A549 (cell line): ENCODE data around the gene TSPAN16.

ENCODE experiments used
- POLR2A ChIP-seq: IDR thresholded peaks from 2 replicates; pipeline ENCODE4 v1.6.1; 2012; ENCODE audit warnings: mild to moderate bottlenecking, low read length
- RNF2 ChIP-seq: fragments of 200-600 bp; sonication (generic); IDR thresholded peaks from 2 replicates; pipeline ENCODE4 v1.6.1; 2016; ENCODE audit warnings: low read depth, mild to moderate bottlenecking, antibody characterized with exemption, moderate library complexity, borderline replicate concordance
- ZNF302 ChIP-seq: fragments of 250-450 bp; sonication (Bioruptor Pico); IDR thresholded peaks from 2 replicates; pipeline ENCODE4 v1.9.0; 2021; ENCODE audit warnings: inconsistent platforms, mild to moderate bottlenecking, moderate library complexity
- TF ChIP-seq, protein P1 (sequence below): fragments of 250-450 bp; sonication (Bioruptor Pico); IDR thresholded peaks from 2 replicates; pipeline ENCODE4 v1.5.0; 2020; ENCODE audit warnings: low read depth, mild to moderate bottlenecking, moderate library complexity
- TF ChIP-seq, protein P2 (sequence below): fragments of >200 bp; sonication (Bioruptor Twin); formaldehyde crosslinking; IDR thresholded peaks from 3 replicates; pipeline ENCODE4 v1.6.1; 2016
- TF ChIP-seq, protein P3 (sequence below): fragments of >200 bp; sonication (Bioruptor Twin); formaldehyde crosslinking; IDR thresholded peaks from 3 replicates; pipeline ENCODE4 v1.5.1; 2016
- TF ChIP-seq, protein P4 (sequence below): fragments of 450-650 bp; IDR thresholded peaks from 2 replicates; pipeline ENCODE4 v1.6.1; 2014; ENCODE audit warnings: antibody characterized with exemption

DNA sequence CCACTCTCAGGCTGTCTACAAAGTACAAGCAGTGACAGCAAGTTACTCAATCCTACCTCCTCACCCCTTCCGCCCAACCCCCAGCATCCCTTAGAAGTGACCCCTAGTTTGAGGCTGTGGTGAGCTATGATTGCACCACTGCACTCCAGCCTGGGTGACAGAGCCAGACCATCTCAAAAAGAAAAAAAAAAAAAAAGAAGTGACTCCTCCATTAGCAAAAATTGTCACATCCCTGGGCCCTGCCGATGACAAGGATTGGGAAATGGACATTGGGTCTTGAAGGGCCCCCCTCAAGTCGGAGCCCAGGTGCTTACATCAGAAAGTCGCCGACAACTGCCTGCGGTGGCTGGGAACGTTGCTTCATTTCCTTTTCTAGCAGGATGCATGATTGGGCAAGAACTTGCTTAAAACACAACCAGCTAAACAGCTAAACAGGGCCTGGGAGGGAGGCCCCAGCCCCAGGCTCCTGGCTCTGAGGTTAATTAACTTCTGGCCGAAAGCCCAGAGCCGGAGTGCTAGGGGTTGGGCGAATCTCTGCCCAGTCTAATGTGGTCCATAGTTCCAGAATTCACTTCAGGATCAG, 28.2 kb downstream of the TSPAN16 start:
- TF ChIP-seq, protein P1, sequence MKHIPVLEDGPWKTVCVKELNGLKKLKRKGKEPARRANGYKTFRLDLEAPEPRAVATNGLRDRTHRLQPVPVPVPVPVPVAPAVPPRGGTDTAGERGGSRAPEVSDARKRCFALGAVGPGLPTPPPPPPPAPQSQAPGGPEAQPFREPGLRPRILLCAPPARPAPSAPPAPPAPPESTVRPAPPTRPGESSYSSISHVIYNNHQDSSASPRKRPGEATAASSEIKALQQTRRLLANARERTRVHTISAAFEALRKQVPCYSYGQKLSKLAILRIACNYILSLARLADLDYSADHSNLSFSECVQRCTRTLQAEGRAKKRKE (CRISPR knock-in tag) = no peak
- TF ChIP-seq RNF2 (no peak), ZNF302 (CRISPR knock-in tag) (no peak), POLR2A (no peak)
- TF ChIP-seq, protein P2, sequence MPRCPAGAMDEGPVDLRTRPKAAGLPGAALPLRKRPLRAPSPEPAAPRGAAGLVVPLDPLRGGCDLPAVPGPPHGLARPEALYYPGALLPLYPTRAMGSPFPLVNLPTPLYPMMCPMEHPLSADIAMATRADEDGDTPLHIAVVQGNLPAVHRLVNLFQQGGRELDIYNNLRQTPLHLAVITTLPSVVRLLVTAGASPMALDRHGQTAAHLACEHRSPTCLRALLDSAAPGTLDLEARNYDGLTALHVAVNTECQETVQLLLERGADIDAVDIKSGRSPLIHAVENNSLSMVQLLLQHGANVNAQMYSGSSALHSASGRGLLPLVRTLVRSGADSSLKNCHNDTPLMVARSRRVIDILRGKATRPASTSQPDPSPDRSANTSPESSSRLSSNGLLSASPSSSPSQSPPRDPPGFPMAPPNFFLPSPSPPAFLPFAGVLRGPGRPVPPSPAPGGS = no peak
- TF ChIP-seq, protein P3, sequence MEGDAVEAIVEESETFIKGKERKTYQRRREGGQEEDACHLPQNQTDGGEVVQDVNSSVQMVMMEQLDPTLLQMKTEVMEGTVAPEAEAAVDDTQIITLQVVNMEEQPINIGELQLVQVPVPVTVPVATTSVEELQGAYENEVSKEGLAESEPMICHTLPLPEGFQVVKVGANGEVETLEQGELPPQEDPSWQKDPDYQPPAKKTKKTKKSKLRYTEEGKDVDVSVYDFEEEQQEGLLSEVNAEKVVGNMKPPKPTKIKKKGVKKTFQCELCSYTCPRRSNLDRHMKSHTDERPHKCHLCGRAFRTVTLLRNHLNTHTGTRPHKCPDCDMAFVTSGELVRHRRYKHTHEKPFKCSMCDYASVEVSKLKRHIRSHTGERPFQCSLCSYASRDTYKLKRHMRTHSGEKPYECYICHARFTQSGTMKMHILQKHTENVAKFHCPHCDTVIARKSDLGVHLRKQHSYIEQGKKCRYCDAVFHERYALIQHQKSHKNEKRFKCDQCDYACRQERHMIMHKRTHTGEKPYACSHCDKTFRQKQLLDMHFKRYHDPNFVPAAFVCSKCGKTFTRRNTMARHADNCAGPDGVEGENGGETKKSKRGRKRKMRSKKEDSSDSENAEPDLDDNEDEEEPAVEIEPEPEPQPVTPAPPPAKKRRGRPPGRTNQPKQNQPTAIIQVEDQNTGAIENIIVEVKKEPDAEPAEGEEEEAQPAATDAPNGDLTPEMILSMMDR = no peak
- TF ChIP-seq, protein P4, sequence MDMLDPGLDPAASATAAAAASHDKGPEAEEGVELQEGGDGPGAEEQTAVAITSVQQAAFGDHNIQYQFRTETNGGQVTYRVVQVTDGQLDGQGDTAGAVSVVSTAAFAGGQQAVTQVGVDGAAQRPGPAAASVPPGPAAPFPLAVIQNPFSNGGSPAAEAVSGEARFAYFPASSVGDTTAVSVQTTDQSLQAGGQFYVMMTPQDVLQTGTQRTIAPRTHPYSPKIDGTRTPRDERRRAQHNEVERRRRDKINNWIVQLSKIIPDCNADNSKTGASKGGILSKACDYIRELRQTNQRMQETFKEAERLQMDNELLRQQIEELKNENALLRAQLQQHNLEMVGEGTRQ = no peak
